Hepatic stellate cell (primary cell): Measurements from ENCODE around the gene NSUN2.
"Not testable (repeated sequence)": the region's sequence is repeated elsewhere in the genome, so short reads cannot be mapped to it uniquely, and the experiment has no call there.

Source experiments
- DNase-seq: peaks from one replicate; pipeline ENCODE4 v3.0.0; 2011; ENCODE audit warnings: low spot score

Gene NSUN2

GRCh38 chr5:6632888-6633468 lies at the start of gene NSUN2, which contains the start of gene SRD5A1:
NSUN2 (minus strand) TSS chr5:6633044; CDS start chr5:6632979, 65 bp downstream.
SRD5A1 (plus strand) TSS chr5:6633440; CDS start chr5:6633577, 137 bp downstream.
- peak; percentile 96 for DNase-seq

GRCh38 chr5:6682239-6682638 lies 49.4 kb upstream of the NSUN2 start:
- no peak for DNase-seq

- DNase-seq = no peak
These were observed 48.8 kb upstream of the NSUN2 start for GRCh38 chr5:6681682-6682081.

- no peak for DNase-seq
These were observed 48.1 kb upstream of the NSUN2 start for GRCh38 chr5:6680922-6681321.

GRCh38 chr5:6678385-6678784 lies 45.5 kb upstream of the NSUN2 start:
- DNase-seq = no peak

GRCh38 chr5:6676702-6677101 lies 43.9 kb upstream of the NSUN2 start:
- DNase-seq = peak; percentile 16

- no peak for DNase-seq
These were observed 43.1 kb upstream of the NSUN2 start for GRCh38 chr5:6675784-6676491.

- DNase-seq = no peak
These were observed 42.0 kb upstream of the NSUN2 start for GRCh38 chr5:6674886-6675285.

- no peak for DNase-seq
These were observed 41.6 kb upstream of the NSUN2 start for GRCh38 chr5:6674421-6674820.

GRCh38 chr5:6673963-6674362 lies 41.1 kb upstream of the NSUN2 start:
- DNase-seq = no peak

- no peak for DNase-seq
These were observed 40.2 kb upstream of the NSUN2 start for GRCh38 chr5:6673031-6673430.

- DNase-seq = not testable (repeated sequence)
These were observed 35.9 kb upstream of the NSUN2 start for GRCh38 chr5:6668717-6669116.

- no peak for DNase-seq
These were observed 34.8 kb upstream of the NSUN2 start for GRCh38 chr5:6667648-6668047.

GRCh38 chr5:6666762-6667161 lies 33.9 kb upstream of the NSUN2 start:
- no peak for DNase-seq

GRCh38 chr5:6660688-6661087 lies 27.8 kb upstream of the NSUN2 start:
- DNase-seq = no peak

GRCh38 chr5:6659941-6660684 lies 27.3 kb upstream of the NSUN2 start:
- DNase-seq = no peak

- DNase-seq = no peak
These were observed 23.8 kb upstream of the NSUN2 start for GRCh38 chr5:6656680-6657079.

GRCh38 chr5:6655432-6655831 lies 22.6 kb upstream of the NSUN2 start:
- DNase-seq = no peak

GRCh38 chr5:6652025-6652424 lies 19.2 kb upstream of the NSUN2 start:
- DNase-seq = no peak

- DNase-seq = no peak
These were observed 16.8 kb upstream of the NSUN2 start for GRCh38 chr5:6649681-6650080.

- DNase-seq = no peak
These were observed 16.3 kb upstream of the NSUN2 start for GRCh38 chr5:6649186-6649585.

GRCh38 chr5:6645571-6646362 lies 12.9 kb upstream of the NSUN2 start:
- DNase-seq = not testable (repeated sequence)
